HT1080 (cell line): Measurements from ENCODE around the gene PCSK6. TPM values are rescaled to one million over a fixed set of nuclear protein-coding genes. Genes with fewer than 3 reads are reported as not detected.
"Not testable (repeated sequence)": the region's sequence is repeated elsewhere in the genome, so short reads cannot be mapped to it uniquely, and the experiment has no call there.

Experiments used
- DNase-seq: peaks from one replicate; pipeline ENCODE4 v3.0.0-alpha.2; 2015; ENCODE audit warnings: low read depth
- total RNA-seq: library from RNA; depleted of rRNA; stranded (reverse); fragments of >200 nt; shearing (Covaris generic); gene quantifications from 2 replicates; pipeline ENCODE4 v1.2.3, GENCODE V29; 2014

PCSK6 gene
- total RNA-seq, 1 experiment from 2014 or later = 15.1 TPM

DNA sequence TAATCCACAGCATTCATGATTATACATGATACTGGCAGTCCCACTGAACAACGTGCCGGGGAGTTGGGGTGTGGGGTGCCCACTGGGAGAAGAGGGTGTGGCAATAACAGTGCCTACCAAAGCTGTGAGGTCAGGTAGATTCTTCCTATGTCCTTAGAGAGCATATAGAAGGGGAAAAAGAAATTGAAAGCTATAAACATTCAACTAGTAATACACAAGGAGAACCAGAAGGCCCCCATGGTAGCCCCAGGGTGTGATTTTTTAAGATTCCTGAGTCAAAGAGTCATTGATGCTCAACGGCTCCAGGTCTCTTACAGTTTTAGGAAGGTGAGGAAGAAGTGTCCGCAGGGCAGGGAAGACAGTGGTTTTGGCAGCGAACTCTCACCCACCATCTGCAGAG, 25.8 kb downstream of the PCSK6 start:
- not testable (repeated sequence) for DNase-seq

DNA sequence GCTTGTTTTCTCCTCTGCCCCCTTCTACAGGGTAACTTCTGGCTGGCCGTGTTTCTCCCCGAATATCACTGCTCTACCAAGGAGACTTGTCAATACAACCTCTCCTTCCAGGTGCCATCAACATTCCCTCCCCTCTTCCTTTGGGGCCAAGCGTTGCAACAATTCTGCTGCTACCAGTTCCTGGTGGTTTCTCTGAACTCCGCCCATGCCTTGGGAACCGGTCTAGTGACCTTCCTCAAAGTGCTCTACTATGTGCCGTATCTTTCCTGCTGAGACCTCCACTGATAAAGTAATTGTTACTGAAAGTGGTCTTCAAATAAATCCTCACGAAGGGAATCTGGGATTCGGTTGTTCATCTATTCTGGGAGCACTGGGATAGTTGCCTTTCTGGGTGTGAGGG, 26.2 kb downstream of the PCSK6 start:
- DNase-seq = no peak

DNA sequence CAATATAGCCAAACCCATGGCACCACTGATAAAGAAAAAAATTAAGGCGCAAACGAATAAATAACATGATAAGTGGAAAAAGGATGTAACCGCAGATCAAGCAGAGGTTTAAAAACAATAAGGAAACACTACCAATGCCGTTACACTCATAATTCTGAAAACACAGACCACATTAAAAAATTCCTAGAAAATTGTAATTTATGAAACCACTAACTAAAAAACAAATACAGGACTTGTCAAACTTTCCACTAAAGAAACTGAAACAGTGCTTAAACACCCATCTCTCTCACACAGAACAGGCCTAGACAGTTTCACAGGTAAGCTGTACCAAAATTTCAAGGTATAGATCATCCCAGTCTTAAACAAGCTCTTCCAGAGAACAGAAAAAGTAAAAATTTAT, 28.4 kb downstream of the PCSK6 start:
- no peak for DNase-seq

DNA sequence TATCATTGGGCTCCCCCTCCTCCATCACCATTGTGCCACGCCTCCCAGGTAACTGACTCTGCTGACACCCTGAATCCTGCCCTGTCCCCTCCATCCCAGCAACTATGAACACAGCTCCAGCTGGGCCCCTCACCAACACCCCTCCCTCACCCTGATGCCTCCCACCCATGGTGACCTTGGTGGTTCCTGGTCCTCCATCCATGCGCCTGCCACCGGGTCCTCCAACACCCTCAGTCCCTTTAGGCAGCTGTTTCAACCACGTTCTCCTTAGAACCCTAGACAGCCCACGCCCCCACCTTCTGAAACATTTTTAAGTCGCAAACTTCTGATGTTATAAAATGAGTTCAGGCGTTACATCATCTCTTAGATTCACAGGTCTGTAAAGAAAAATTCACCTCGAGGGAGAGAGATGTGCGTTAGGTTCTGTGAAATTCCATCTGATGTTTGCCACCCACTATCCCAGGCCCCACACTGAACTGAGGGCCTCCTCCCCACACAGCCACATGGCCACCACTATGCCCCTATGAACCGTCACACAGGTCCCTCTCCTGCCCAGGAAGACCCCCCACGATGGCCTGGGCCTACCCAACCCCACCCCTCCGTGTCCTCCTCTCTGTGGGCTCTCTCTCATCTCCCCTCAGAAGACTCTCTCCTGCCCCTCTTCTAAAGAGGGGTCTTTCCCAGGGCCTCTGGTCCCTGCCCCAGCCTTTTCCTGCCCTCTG, 29.8 kb downstream of the PCSK6 start:
- no peak for DNase-seq

DNA sequence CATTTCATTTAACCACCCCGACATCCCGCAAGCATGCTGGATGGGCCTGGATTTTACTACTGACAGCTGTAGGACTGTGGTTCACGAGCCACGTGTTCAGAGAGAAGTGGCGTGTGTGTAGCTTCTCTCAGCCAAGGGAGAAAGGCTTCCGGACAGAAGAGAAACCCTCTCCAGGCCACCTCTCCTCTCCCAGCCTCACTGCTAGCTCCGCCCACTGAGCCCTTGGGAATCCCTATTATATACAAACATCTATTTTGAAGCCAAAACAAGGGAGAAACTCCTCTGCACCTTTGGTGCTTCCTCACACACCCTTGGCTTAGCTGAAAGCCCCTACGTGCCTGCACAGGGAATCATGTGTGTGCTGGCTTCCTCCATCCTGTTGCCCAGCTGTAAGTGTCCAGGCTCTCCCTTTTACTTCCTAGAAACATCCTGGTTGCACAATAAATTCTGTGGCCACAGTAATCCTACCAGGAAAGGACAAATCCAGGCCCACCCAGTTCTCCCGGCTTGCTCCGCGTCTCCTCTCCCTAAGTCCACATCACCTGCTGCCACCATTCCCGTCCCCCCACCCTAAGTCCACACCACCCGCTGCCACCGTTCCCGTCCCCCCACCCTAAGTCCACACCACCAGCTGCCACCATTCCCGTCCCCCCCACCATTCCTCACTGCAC, 30.5 kb downstream of the PCSK6 start:
- DNase-seq = no peak

DNA sequence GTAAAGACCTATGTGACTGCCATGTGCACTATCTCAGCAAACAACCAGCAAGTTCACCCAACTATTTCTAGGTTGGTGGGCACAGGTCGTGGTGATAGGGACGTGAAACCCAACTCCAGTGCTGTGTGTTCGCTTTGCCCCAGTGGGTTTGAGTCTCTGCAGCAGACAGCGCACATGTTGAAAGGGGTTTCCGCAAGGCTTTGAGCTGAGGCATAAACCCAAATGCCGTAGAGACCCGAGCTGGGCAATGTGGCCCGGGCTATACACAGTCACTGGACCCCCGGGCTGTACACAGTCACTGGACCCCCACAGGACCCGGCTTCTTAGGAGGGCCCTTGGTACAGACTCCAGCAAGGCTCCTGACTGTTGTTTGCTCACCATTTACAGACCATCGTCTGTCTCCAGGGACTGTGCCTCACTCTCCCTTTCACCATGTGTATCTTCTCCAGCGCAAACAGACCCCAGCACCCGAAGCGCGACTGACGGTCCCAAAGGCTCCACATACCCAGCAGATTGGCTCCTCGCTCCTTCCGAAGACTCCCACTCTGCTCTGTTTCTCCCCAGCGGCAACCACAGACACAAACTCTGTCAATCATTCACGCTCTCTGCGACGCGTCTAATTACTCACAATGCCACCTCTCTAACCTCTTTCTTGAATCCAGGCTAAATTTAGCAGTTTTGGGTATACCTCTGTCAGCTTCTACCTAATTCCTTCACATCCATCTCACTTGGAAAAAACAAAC, 31.2 kb downstream of the PCSK6 start:
- DNase-seq = no peak

DNA sequence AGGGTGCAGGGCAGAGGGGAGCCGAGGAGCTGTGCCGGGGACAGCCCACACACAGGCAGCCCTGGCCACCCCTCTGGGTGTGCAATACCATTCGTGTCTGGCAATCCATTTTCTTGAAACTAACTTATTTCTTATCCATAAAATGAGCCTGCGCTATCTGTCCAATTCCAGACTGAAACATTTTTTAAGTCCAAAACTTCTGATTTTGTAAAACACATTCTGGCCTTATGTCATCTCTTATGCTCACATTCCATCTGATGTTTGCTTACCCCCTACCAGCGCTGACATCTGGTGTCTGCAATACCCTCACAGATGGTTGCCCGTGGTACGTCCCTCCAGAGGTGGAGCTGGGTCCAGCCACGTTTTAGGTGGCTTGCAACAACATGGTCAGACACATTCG, 31.8 kb downstream of the PCSK6 start:
- no peak for DNase-seq

DNA sequence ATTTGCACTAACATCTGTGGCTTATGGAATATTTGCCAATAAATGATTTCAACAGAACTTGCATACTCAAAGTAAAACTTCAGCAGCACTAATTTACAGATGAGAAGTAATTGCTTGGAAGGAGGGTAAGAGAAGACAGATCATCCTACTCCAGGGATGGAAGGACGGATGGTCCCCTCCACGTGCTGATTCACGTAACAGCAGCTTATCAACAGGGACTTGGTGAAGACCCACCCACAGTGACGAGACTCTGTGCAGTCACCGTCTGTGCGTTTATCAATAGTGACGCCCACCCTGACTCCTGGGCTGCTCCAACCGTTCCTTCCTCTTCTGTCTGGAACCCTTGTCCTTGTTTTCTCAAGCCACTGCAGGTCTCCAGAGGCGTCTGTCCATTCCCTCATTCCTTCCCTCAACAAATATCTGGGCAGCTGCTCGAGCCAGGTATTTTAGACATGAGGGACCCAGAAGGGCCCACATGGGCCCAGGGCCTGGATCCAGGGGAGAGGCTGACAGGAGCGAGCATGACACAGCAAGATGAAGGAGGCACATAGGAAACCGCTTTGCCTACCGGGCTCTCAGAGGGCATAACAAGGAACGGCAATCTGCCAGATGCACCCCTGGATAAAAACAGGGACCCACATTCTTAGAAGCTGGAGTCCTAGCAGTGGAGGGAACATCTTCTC, 33.3 kb downstream of the PCSK6 start:
- DNase-seq = no peak

DNA sequence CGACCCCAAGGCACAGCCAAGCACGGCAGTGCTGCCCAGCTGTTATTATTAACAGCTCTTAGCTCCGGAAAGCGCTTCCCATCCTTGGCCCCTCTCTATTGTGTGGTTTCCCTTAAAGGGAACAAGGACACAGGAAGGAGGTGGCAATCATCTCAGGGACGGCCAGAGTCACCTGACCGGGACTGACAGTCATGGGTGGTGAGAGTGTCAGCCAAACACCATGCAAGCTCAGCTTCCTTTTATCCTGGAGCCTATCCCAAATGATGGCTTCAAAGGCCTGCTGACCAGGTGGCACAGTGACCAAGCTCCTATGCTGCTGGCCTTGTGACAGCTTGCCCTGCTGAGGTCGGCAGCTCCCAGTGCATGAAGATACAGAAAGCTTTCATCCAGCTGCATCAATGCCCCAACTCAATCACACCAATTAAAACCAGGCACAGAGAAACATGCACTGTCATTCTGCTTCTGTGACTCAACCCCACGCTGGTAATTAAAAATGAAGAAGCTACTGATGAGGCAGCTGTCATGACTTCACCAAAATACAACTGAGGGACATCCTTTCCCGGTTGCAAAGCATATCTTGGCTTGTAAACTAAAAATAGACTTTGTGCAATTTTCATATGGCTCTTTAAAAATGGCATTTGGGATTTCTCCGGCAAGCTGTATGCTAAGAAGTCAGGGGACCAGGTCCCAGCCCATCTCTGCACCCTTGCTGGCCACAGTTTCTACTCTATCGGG, 34.0 kb downstream of the PCSK6 start:
- peak; percentile 27 for DNase-seq

DNA sequence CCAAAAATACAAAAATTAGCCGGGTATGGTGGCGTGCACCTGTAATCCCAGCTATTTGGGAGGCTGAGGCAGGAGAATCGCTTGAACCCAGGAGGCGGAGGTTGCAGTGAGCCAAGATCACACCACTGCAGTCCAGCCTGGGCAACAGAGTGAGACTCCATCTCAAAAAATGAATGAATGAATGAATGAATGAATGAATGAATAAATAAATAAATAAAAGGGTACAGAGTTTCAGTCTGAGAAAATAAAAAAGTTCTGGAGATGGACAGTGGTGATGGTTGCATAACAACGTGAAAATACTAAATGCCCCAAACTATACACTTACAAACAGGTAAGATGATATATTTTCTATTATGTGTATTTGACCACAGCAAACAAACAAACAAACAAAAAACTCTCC, 34.7 kb downstream of the PCSK6 start:
- DNase-seq = not testable (repeated sequence)

DNA sequence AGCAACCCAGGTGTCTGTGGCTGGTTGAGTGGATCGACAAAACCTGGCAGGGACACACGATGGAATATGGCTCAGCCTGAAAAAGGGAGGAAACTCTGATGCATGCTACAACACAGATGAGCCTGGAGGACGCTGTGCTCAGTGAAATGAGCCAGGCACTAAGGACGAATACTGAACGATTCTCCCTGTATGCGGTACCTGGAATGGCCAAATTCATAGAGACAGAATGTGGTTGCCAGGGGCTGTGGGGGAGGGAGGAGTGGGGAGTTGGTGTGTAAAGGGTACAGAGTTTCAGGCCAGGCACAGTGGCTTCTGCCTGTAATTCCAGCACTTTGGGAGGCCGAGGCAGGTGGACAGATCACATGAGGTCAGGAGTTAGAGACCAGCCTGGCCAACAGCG, 35.1 kb downstream of the PCSK6 start:
- no peak for DNase-seq

DNA sequence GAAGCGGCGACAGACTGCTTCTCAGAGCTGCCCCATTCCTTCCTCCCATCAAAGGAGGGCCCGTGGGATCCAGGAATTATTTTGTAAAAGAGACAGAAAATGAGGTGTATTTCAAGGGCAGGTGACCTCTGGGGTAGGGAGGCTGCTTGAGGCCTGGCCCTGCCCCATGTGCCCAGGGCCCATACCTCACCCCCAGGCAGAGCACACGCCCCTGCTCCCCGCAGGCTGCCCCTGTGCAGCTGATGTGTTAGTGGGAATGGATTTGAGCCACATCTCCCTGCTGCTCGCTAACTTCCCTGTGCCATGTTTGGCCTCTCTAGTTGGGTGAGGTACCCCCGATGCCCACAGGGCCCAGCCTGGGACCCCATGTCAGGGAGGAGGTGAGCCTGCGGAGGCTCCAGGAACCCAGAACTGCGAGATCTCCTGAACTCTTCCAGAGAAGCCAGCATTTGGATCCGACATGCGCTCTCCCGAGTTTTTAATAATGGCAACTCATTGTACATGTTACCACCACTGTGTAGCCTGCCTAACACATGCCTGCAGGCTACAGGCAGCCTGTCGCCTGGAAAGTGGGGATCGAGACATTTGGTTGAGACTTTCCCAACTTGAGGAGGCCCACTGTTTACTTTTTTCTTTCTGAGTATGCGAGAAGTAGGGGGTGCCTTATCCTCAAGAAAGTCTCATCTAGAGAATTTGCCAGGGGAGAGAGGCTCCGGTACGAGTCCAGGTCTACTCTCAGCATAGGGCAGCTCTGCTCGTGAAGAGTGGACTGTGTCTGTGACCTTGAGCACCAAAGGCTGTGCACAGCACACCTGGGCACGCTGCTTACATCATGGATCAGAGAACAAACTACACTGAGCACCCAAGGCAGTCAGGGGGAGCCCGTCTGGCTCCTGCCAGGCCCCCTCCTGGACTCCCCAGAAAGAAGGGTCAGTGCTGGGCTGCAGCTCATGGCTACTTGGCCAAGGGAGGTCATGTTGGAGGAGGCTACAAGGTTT, 36.1 kb downstream of the PCSK6 start:
- DNase-seq = no peak

DNA sequence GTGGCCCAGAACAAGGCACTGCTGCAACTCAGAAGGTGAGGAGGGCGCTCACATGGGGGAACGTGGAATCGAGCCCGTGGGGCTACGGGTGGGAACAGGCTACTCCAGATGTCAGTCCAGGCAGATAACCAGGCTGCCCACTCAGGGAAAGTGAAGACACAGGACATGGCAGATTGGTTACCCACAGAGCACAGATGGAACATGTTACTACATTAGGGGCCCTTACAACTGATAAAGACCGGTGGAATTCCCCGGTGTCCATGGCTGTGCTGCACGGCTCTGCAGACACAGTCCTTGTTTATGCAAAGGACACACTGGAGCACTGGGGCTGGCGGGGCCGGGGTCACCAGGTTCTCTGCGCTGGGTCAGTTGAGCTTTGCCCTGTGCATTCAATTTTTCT, 36.9 kb downstream of the PCSK6 start:
- no peak for DNase-seq

DNA sequence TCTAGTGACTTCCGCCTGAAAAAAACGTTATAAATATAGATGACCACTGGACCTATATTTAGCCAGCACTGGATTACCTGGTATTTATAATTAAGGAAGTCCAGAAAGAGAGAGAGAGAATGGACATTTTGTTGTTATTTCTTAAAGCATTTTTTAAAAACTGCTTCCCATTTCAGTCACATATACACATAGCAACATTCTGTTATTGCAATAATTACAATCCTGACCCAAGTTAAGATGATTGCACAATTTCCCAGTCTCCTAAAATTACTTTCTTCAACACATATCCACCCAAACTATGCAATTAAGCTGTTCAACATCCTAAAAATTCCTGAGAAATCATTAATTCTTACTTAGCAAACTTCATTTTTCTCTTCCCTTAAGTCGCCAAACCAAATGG, 37.7 kb downstream of the PCSK6 start:
- DNase-seq = no peak

DNA sequence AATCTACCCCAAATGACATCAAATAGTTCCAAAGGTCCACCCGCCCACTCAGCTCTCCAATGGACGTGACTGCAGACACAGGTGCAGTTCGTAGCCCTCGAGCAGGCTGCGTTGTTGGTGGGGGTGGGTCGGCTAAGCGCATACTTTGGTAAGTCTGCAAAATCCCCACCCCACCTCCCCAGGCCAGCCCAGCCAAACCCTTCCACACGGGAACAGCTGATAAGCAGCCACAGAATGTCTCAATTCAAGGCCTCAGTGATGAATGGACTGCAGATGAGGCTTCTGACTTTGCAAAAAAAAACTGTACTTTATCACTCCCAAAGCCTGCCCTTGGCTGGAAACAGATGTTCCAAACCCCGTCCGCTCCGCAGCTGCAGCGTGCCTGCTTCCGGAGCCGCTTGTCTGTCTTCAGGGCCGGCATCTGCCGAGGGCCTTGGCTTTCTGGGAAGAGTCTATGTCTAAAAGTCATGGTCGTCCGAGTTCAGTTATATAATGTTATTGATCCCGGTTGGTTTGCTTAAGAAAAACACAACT, 38.2 kb downstream of the PCSK6 start:
- DNase-seq = no peak

DNA sequence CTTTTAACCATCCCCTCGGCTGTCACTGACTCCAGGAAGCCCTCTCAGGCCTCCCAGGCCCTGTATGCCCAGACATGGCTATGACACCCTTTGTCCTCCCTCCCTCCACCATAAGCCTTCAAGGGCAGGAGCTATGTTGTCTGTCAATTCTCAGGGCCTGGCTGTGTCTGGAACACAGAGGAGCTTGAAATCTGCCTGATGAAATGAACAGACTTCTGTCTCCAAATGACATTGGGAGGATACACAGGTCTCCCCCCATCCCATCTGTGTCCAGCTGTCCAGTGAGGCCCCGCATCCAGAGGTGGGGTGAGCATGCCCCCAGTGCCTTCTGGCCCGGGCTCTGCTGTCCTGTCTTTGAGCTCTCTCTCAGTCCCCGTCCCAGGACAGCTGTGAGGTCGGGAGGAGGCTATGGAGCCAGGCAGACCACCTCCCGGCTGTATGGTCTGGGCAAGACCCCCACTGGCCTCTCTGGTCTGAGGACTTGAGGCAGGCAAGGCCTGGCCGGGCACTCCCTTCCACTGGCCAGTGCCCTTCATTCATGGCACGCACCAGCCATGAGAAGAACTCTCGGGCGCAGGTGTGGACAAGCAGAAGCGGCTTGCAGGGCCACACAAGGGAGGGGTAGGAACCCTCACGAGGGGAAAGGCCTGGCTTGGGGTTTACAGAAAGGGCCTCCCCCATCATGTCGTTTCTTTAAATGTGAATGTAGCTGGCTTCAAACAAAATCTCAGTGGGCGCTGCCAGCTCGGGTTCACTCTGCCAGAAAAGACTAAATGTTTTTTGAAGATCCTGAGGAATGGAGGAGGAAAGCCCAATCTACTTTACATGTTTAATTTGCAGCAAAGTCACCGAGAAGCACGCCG, 38.9 kb downstream of the PCSK6 start:
- DNase-seq = no peak

DNA sequence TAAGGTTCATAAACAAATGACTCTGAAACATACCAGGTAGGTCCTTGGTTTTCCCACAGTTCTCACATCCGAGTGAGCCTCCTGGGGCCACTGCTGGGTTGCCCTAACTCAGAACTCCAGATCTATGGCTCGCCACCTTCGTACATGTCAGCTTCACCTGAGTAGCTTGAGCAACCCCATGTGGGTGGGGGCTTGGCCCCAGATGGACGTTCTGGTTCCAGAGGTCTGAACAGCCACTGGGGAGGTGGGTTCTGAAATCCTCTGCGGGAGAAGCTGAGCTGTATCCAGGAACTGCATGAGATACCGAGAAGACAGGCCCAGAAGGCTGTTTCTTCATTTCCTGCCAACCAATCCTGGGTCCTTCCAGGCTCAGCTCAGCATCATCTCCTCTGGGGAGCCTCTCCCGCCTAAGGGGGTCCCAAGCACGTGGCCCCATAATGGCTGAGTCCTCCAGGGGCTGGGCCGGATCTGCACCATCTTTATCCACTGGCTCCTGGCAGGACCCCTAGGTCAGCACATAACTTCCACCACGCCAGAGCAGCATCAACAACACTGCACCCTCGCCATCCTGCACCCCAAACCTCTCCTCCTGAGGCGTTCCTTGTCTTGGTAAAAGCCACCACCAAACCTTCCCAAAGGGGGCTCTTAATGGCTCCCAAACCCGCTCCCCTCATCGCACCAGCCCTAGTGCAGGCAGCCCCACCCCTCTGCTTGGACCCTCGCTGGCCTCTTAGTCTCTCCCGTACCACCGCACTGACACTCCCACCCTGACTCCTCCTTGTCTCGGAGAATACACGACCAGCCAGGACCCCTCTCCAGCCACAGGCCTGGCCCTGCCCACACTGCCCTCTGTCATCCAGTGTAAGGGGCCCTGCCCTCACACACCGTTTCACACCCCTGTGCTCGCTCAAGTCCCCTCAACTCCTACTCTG, 39.8 kb downstream of the PCSK6 start:
- no peak for DNase-seq

DNA sequence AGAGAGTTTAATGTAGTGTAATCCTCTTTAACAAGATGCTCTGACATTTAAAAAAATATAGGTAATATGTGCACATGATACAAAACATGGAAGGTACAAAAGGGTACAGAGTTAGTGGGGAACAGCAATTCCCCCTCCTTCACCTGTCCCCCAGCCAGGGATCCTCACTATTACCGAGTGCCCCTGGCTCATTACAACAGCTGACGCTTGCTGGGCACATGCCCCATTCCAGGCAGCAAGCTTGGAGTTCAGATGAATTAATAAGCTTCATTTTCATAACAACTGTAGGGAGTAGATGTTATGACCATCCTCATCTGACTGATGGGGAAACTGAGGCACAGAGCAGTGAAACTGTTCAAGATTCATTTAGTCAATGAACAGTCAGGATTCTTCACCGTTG, 41.2 kb downstream of the PCSK6 start:
- no peak for DNase-seq
